Peyer's patch (tissue), 4 donors: ENCODE measurements around the gene MREG.

Experiments
- POLR2A ChIP-seq, 2 donors: fragments of 450-650 bp; IDR thresholded peaks; one replicate each; pipeline ENCODE4 v1.5.1; 2017; ENCODE audit warnings: antibody characterized with exemption in 2 of 2, mild to moderate bottlenecking in 2 of 2, moderate library complexity in 2 of 2
- TF ChIP-seq, protein P1 (sequence below), 6 experiments: fragments of 450-650 bp in 4 of 6; fragments of 200-600 bp in 2 of 6; sonication (generic) in 1 of 6; IDR thresholded peaks; one replicate each; pipeline ENCODE4 v1.5.1; 2017 to 2019; ENCODE audit warnings: antibody characterized with exemption in 6 of 6, mild to moderate bottlenecking in 3 of 6, moderate library complexity in 1 of 6

GRCh38 chr2:216051350-216051749, 38.0 kb upstream of the MREG start:
- TF ChIP-seq, protein P1, sequence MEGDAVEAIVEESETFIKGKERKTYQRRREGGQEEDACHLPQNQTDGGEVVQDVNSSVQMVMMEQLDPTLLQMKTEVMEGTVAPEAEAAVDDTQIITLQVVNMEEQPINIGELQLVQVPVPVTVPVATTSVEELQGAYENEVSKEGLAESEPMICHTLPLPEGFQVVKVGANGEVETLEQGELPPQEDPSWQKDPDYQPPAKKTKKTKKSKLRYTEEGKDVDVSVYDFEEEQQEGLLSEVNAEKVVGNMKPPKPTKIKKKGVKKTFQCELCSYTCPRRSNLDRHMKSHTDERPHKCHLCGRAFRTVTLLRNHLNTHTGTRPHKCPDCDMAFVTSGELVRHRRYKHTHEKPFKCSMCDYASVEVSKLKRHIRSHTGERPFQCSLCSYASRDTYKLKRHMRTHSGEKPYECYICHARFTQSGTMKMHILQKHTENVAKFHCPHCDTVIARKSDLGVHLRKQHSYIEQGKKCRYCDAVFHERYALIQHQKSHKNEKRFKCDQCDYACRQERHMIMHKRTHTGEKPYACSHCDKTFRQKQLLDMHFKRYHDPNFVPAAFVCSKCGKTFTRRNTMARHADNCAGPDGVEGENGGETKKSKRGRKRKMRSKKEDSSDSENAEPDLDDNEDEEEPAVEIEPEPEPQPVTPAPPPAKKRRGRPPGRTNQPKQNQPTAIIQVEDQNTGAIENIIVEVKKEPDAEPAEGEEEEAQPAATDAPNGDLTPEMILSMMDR (IDR thresholded peaks at IDR 0.05) = no peak
- no peak for TF ChIP-seq POLR2A (IDR thresholded peaks at IDR 0.05)
